Cardiac fibroblast (primary cell): ENCODE results near the gene UBAP1L.
A peak's percentile ranks its signal among the peaks of the same experiment; 100 is the strongest.

ENCODE experiments used
- DNase-seq, 2 donors: peaks; one replicate each; pipeline versions ENCODE4 v3.0.0 to v3.0.0-alpha.2; 2010; ENCODE audit warnings: low read depth in 2 of 2
- H3K4me3 ChIP-seq, 2 donors: replicated peaks in 1 of 2; 1 replicate in 1 of 2; 2 replicates in 1 of 2; pipeline ENCODE4 v1.5.1; 2011; ENCODE audit warnings: low read depth in 2 of 2, low read length in 2 of 2, mild to moderate bottlenecking in 2 of 2, moderate library complexity in 1 of 2
- CTCF ChIP-seq: IDR thresholded peaks from one replicate; pipeline ENCODE4 v1.5.1; 2011; ENCODE audit warnings: low read depth, mild to moderate bottlenecking, low read length, inconsistent platforms

The UBAP1L gene

GRCh38 chr15:65060641-65061397, 54.2 kb downstream of the UBAP1L start:
- no peak for DNase-seq
- H3K4me3 ChIP-seq: no peak overlapping the region
- no peak for TF ChIP-seq CTCF

- DNase-seq: no peak
- TF ChIP-seq CTCF: no peak
- no peak overlapping the region for H3K4me3 ChIP-seq
Measured at GRCh38 chr15:65059931-65060596, 54.9 kb downstream of the UBAP1L start.

GRCh38 chr15:65059369-65059750, 55.6 kb downstream of the UBAP1L start:
- no peak for TF ChIP-seq CTCF
- no peak for DNase-seq
- no peak overlapping the region for H3K4me3 ChIP-seq

GRCh38 chr15:65058394-65059368, 56.3 kb downstream of the UBAP1L start:
- no peak overlapping the region for H3K4me3 ChIP-seq
- no peak for TF ChIP-seq CTCF
- no peak for DNase-seq

- TF ChIP-seq CTCF: no peak
- H3K4me3 ChIP-seq: no peak overlapping the region
Measured at GRCh38 chr15:65057549-65057940, 57.5 kb downstream of the UBAP1L start.

GRCh38 chr15:65056868-65057548, 58.0 kb downstream of the UBAP1L start:
- no peak overlapping the region for H3K4me3 ChIP-seq
- DNase-seq: peak in 1 of 2 donors; percentile 35
- no peak for TF ChIP-seq CTCF

More at GRCh38 chr15:65057549-65057940, 57.5 kb downstream of the UBAP1L start:
- no peak for DNase-seq
